HepG2 (cell line): ENCODE results near the gene TNRC18. TPM values are rescaled to one million over a fixed set of nuclear protein-coding genes. Genes with fewer than 3 reads are reported as not detected.

Experiments used
- ATF2 ChIP-seq: sonication (generic); formaldehyde crosslinking; IDR thresholded peaks from 2 replicates; pipeline ENCODE4 v1.4.0; 2020; ENCODE audit warnings: missing genetic modification reagents
- CCAR2 ChIP-seq: fragments of 200-400 bp; formaldehyde crosslinking; optimal IDR thresholded peaks from 2 replicates; pipeline ENCODE3; 2018; ENCODE audit warnings: low read depth, mild to moderate bottlenecking, low read length, moderate library complexity
- FOSL1 ChIP-seq: sonication (generic); formaldehyde crosslinking; IDR thresholded peaks from 2 replicates; pipeline ENCODE4 v1.9.0; 2021; ENCODE audit warnings: missing genetic modification reagents, borderline replicate concordance
- GATAD2A ChIP-seq: IDR thresholded peaks from 2 replicates; pipeline ENCODE4 v1.6.1; 2016
- HNF4G ChIP-seq, 2 experiments: sonication (generic) in 1 of 2; formaldehyde crosslinking in 1 of 2; IDR thresholded peaks; 2 replicates each; pipeline versions ENCODE4 v1.4.0 to v1.6.1; 2011 to 2020; ENCODE audit warnings: borderline replicate concordance in 2 of 2, low read depth in 2 of 2, mild to moderate bottlenecking in 2 of 2, low read length in 1 of 2, missing genetic modification reagents in 1 of 2, moderate library complexity in 1 of 2
- HOXA5 ChIP-seq: sonication (generic); formaldehyde crosslinking; IDR thresholded peaks from 2 replicates; pipeline ENCODE4 v1.4.0; 2020; ENCODE audit warnings: missing genetic modification reagents
- JARID2 ChIP-seq: sonication (generic); formaldehyde crosslinking; IDR thresholded peaks from 2 replicates; pipeline ENCODE4 v1.8.1; 2023; ENCODE audit warnings: missing genetic modification reagents, inconsistent platforms; ENCODE audit not compliant: insufficient replicate concordance
- KDM2A ChIP-seq: sonication (generic); formaldehyde crosslinking; IDR thresholded peaks from 2 replicates; pipeline ENCODE4 v1.4.0; 2020; ENCODE audit warnings: low read depth, missing genetic modification reagents, borderline replicate concordance
- MTA3 ChIP-seq: sonication (generic); formaldehyde crosslinking; IDR thresholded peaks from 2 replicates; pipeline ENCODE4 v1.4.0; 2020; ENCODE audit warnings: missing genetic modification reagents
- NKX3-1 ChIP-seq: sonication (generic); formaldehyde crosslinking; IDR thresholded peaks from 2 replicates; pipeline ENCODE4 v1.5.0; 2020; ENCODE audit warnings: missing genetic modification reagents
- PRDM15 ChIP-seq: sonication (generic); formaldehyde crosslinking; IDR thresholded peaks from 2 replicates; pipeline ENCODE4 v1.4.0; 2020; ENCODE audit warnings: missing genetic modification reagents
- PRDM4 ChIP-seq: sonication (generic); formaldehyde crosslinking; IDR thresholded peaks from 2 replicates; pipeline ENCODE4 v1.9.0; 2021; ENCODE audit warnings: missing genetic modification reagents, borderline replicate concordance
- RBFOX2 ChIP-seq: fragments of 200-400 bp; formaldehyde crosslinking; IDR thresholded peaks from 2 replicates; pipeline ENCODE4 v1.6.1; 2017; ENCODE audit warnings: low read depth, mild to moderate bottlenecking, low read length
- RFX1 ChIP-seq: fragments of 450-650 bp; IDR thresholded peaks from 2 replicates; pipeline ENCODE4 v1.6.1; 2017
- ZBTB25 ChIP-seq: IDR thresholded peaks from 2 replicates; pipeline ENCODE4 v1.6.1; 2018; ENCODE audit warnings: missing genetic modification reagents
- ZNF691 ChIP-seq: sonication (generic); formaldehyde crosslinking; IDR thresholded peaks from 2 replicates; pipeline ENCODE4 v1.4.0; 2020; ENCODE audit warnings: missing genetic modification reagents, low read depth, mild to moderate bottlenecking, borderline replicate concordance
- ZNF768 ChIP-seq: sonication (generic); formaldehyde crosslinking; IDR thresholded peaks from 2 replicates; pipeline ENCODE4 v1.4.0; 2020; ENCODE audit warnings: missing genetic modification reagents
- ZNF781 ChIP-seq: sonication (generic); formaldehyde crosslinking; IDR thresholded peaks from 2 replicates; pipeline ENCODE4 v1.5.1; 2020; ENCODE audit warnings: borderline replicate concordance, mild to moderate bottlenecking, missing genetic modification reagents; ENCODE audit errors: not compliant biosample characterization
- ZSCAN21 ChIP-seq: sonication (generic); formaldehyde crosslinking; IDR thresholded peaks from 2 replicates; pipeline ENCODE4 v1.8.0; 2022; ENCODE audit warnings: mild to moderate bottlenecking, missing genetic modification reagents, moderate library complexity, borderline replicate concordance
- polyA plus RNA-seq, 8 experiments: library from polyadenylated mRNA; depleted of rRNA in 3 of 8; stranded (reverse) in 7 of 8; unstranded in 1 of 8; fragments of >200 nt; fragmentation: Illumina TruSeq in 4 of 8; extraction: Trizol in 4 of 8; gene quantifications; 2 replicates each; pipeline versions ENCODE4 v1.2.1 to v1.2.3, GENCODE V29; 2011 to 2016; ENCODE audit warnings: low read depth in 4 of 8, missing spikeins in 1 of 8, mixed read lengths in 1 of 8; ENCODE audit not compliant: insufficient read depth in 1 of 8
- total RNA-seq, 5 experiments: library from RNA; depleted of rRNA; stranded (reverse); fragments of >200 nt; fragmentation: Illumina TruSeq; extraction: Trizol; gene quantifications; 2 replicates each; pipeline ENCODE4 v1.2.3, GENCODE V29; 2016; ENCODE audit warnings: low read depth in 1 of 5

The TNRC18 gene
- total and polyA plus RNA-seq, 2 of the 13 experiments (the other 11 are each of a cell fraction or from before 2014, with no cell fraction given) = 11.7 to 17.4 TPM

- TF ChIP-seq KDM2A (CRISPR knock-in tag) (0 out of 2 replicates have a peak, but pooled peaks have one; percentile 34), ATF2 (peak; percentile 12; the same call in 1 of the 2 replicates), HNF4G (IDR thresholded peaks at IDR 0.05; ENCODE audit: borderline replicate concordance, low read depth, low read length) (no peak), HNF4G (CRISPR knock-in tag; IDR thresholded peaks at IDR 0.05; ENCODE audit: borderline replicate concordance, low read depth) (no peak), ZNF781 (CRISPR knock-in tag) (no peak), NKX3-1 (CRISPR knock-in tag) (no peak), GATAD2A (CRISPR knock-in tag) (peak; percentile 34), RFX1 (no peak), FOSL1 (CRISPR knock-in tag) (no peak), CCAR2 (peak; percentile 32), ZSCAN21 (CRISPR knock-in tag) (no peak), PRDM15 (CRISPR knock-in tag) (no peak), MTA3 (no peak), ZNF691 (CRISPR knock-in tag) (no peak), HOXA5 (peak; percentile 36; the same call in 1 of the 2 replicates), ZNF768 (CRISPR knock-in tag) (no peak), ZBTB25 (CRISPR knock-in tag) (no peak; the same call in 1 of the 2 replicates), PRDM4 (peak; percentile 100), RBFOX2 (peak; percentile 94), JARID2 (CRISPR knock-in tag) (no peak)
Measured at GRCh38 chr7:5423976-5424748, 528 bp upstream of the TNRC18 start (continued).
